Mesothelial cell of epicardium (in vitro differentiated cells): ENCODE measurements around the gene LYPD4. TPM values are rescaled to one million over a fixed set of nuclear protein-coding genes. Genes with fewer than 3 reads are reported as not detected.

Experiments
- DNase-seq, 2 experiments: peaks; one replicate each; pipeline ENCODE4 v3.0.0; 2021; ENCODE audit warnings: low spot score in 2 of 2; ENCODE audit not compliant: unreplicated experiment in 2 of 2
- H3K27ac Mint-ChIP-seq: 2 replicates; pipeline ENCODE4 v1.8.0; 2021; ENCODE audit warnings: mixed read lengths
- H3K27me3 Mint-ChIP-seq: 2 replicates; pipeline ENCODE4 v1.8.0; 2021; ENCODE audit warnings: low read depth, mixed read lengths
- H3K36me3 Mint-ChIP-seq: 2 replicates; pipeline ENCODE4 v1.8.0; 2021; ENCODE audit warnings: mixed read lengths
- H3K4me1 Mint-ChIP-seq: 2 replicates; pipeline ENCODE4 v1.8.0; 2021; ENCODE audit warnings: mixed read lengths
- H3K4me3 Mint-ChIP-seq: 2 replicates; pipeline ENCODE4 v1.8.0; 2021; ENCODE audit warnings: mild to moderate bottlenecking, moderate library complexity, mixed read lengths
- H3K9me3 Mint-ChIP-seq: 2 replicates; pipeline ENCODE4 v1.8.0; 2021; ENCODE audit warnings: mixed read lengths
- CTCF ChIP-seq: fragments of 200-600 bp; sonication (generic); IDR thresholded peaks from one replicate; pipeline ENCODE4 v1.5.0; 2021; ENCODE audit warnings: antibody characterized with exemption; ENCODE audit not compliant: unreplicated experiment
- total RNA-seq: library from RNA; stranded (reverse); gene quantifications from 3 replicates; pipeline ENCODE4 v1.2.1, GENCODE V29; 2021

Gene LYPD4
- total RNA-seq, 1 donor from 2014 or later: not detected

DNA sequence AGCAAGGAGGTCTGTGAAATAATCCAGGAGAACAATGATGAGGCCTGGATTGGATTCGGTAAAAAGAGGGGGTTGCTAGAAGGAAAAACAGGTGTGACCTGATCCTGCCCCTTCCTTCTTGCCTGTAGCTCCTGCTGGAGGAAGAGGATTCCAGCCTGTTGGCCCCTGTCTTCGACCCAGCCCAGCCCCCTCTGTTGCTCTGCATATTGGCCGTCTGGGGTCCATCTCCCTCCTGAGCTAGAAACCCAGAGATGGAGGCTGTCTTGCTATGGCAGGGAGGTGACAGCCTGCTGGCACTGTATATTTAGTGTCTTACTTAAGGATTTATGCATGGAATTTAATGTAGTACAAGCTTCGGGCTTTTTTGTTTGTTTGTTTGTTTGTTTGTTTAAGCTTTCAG is 7.0 kb upstream of the LYPD4 start:
- Mint-ChIP-seq H3K4me1 (no peaks in the 10 kb centered on the region), H3K4me3 (no peak overlapping the region), H3K27ac (no peak overlapping the region), H3K36me3 (no peaks in the 10 kb centered on the region), H3K27me3 (peaks cover 74% of the 10 kb centered on the region), H3K9me3 (no peaks in the 10 kb centered on the region)
- no peak for DNase-seq
- TF ChIP-seq CTCF: no peak

DNA sequence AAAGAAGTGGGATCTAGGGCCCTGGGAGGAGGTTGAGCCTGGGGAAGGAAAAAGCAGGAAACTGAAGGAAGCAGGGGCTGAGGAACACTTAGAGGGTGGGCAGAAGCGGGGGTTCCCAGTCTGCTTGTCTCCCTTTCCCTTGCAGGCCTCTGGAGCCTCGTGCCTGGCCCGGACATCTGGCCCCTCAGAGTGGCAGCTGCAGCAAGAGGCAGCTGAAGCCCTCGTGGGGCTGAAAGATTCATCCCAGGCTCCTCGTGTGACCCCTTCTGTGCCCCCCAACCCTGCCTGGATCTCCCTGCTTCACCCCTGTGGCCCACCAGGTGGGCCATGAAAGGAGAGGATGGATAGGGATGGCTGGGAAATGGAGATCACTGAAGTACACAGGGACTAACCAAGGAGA is 5.9 kb upstream of the LYPD4 start:
- no peak for DNase-seq
- H3K4me1 Mint-ChIP-seq: no peaks in the 10 kb centered on the region
- H3K9me3 Mint-ChIP-seq: peaks cover 7% of the 10 kb centered on the region
- no peak overlapping the region for H3K4me3 Mint-ChIP-seq
- peaks cover 71% of the 10 kb centered on the region for H3K27me3 Mint-ChIP-seq
- H3K36me3 Mint-ChIP-seq: no peaks in the 10 kb centered on the region
- no peak for TF ChIP-seq CTCF
- no peak overlapping the region for H3K27ac Mint-ChIP-seq

DNA sequence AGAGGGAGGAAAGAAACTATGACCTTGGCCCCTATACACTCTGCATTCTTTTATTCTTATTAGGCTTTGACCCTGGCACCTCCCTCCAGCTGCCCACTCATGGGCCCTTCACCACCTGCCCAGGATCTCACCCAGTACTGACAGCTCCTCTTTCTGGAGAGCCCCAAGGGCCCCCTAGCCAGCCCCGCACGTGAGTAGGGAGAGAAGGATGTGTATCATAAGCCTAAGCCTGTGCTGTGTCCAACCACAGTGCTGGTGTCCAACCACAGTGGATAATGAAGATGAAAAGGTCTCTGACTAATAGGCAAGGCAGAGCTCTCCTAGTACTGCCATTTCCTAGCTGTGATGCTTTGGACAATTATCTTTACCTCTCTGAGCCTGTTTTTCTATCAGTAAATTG is 4.6 kb upstream of the LYPD4 start:
- Mint-ChIP-seq H3K9me3 (peaks cover 10% of the 10 kb centered on the region), H3K27ac (no peak overlapping the region), H3K27me3 (peaks cover 58% of the 10 kb centered on the region), H3K4me3 (no peak overlapping the region), H3K36me3 (no peaks in the 10 kb centered on the region), H3K4me1 (no peaks in the 10 kb centered on the region)
- no peak for DNase-seq
- TF ChIP-seq CTCF: no peak

DNA sequence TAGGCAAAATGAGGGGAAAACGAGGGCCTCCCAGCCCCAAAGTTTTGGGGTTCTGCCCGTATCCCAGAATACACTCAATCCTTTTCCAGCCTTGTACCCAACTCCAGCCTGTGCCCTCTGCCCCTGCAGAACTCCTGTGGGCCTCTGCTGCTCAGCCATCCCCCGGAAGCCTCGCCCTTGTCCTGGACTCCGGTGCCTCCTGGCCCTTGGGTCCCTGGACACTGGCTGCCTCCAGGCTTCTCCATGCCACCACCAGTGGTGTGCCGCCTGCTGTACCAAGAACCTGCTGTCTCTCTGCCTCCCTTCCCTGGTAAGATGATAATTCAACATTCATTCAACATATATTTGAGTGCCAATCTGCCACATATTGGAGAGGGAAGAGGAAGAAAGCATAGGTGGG is 4.2 kb upstream of the LYPD4 start:
- H3K4me3 Mint-ChIP-seq: no peak overlapping the region
- no peaks in the 10 kb centered on the region for H3K36me3 Mint-ChIP-seq
- no peaks in the 10 kb centered on the region for H3K4me1 Mint-ChIP-seq
- no peak for DNase-seq
- no peak for TF ChIP-seq CTCF
- H3K9me3 Mint-ChIP-seq: peaks cover 14% of the 10 kb centered on the region
- no peak overlapping the region for H3K27ac Mint-ChIP-seq
- peaks cover 54% of the 10 kb centered on the region for H3K27me3 Mint-ChIP-seq

- peaks cover 18% of the 10 kb centered on the region for H3K9me3 Mint-ChIP-seq
- no peaks in the 10 kb centered on the region for H3K4me1 Mint-ChIP-seq
- no peak overlapping the region for H3K4me3 Mint-ChIP-seq
- no peak for TF ChIP-seq CTCF
- H3K27ac Mint-ChIP-seq: no peak overlapping the region
- no peaks in the 10 kb centered on the region for H3K36me3 Mint-ChIP-seq
- peaks cover 43% of the 10 kb centered on the region for H3K27me3 Mint-ChIP-seq
- no peak for DNase-seq
Measured at GRCh38 chr19:41847351-41848105, 3.0 kb upstream of the LYPD4 start.
